GM20431 (cell line): ENCODE data around the gene FAM216B.
"Not testable (repeated sequence)": the region's sequence is repeated elsewhere in the genome, so short reads cannot be mapped to it uniquely, and the experiment has no call there.

Experiments used
- in situ Hi-C: fragments of 300-500 bp; cut with MseI, MboI; formaldehyde crosslinking; loops from one replicate; pipeline ENCODE4 v1.15.0; 2020; ENCODE audit warnings: low sequenced_read_pairs; ENCODE audit not compliant: unreplicated experiment

Gene FAM216B

DNA sequence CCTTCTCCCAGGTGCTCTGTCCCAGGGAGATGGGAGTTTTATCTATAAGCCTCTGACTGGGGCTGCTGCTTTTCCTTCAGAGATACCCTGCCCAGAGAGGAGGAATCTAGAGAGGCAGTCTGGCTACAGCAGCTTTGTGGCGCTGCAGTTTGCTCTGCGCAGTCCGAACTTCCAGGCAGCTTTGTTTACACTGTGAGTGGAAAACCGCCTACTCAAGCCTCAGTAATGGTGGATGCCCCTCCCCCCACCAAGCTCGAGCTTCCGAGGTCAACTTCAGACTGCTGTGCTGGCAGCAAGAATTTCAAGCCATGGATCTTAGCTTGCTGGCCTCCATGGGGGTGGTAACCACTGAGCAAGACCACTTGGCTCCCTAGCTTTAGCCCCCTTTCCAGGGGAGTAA lies 4.8 kb upstream of the FAM216B start:
- in situ Hi-C loops = not testable (repeated sequence)

DNA sequence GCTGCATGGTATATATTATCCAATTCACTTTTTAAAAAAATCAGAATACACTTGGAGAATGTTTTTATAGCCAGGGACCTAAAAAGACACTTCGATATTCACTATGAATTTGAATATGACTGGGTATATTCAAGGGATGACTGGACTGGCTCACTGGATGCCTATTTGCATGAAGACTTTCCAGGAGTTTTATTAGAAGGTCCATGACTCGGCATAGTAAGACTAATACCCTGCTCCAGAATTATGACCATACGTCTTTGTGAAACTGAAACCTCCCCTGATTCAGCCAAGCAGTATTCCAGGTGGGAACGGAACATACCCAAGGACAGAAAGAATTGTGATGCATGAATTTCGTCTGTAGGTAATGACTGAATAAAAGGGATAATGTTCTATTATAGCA lies 3.9 kb upstream of the FAM216B start:
- in situ Hi-C loops = no loop called here

DNA sequence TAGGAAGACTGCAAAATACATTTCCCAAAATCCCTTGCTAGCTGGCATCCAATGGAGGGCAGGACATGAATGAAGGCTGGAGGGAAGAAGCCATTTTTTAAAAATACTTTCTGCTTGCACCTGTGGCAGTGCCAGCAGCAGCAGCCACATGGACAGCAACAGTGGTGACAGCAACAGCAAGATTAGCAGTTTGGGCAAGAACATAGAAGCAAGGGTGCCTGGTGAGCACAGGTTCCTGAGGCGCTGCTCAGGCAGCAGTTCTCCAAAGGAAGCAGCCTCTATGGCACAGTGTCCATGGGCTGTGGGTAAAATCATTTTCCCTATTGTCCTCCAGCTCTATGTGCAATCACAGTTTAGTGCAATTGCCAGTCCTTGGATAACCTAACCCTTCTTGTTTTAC lies 1.3 kb upstream of the FAM216B start:
- in situ Hi-C loops = no loop called here

DNA sequence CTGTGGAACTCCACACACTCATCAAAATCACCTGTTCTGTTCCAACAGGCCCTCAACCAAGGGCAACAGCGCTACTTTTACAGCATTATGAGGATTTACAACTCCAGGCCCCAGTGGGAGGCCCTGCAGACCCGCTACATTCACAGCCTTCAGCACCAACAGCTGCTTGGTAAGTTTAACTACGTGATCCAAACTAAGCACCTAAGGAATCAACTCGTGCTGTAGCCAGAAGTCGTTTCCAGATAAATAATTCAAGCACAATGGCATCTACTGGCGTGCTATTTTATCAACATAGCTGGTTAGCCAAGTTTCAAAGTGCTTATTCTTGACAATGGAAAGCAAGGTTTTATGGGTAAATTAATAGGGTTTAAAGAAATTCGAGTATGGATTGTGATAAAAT lies 5.3 kb downstream of the FAM216B start:
- in situ Hi-C loops = no loop called here

DNA sequence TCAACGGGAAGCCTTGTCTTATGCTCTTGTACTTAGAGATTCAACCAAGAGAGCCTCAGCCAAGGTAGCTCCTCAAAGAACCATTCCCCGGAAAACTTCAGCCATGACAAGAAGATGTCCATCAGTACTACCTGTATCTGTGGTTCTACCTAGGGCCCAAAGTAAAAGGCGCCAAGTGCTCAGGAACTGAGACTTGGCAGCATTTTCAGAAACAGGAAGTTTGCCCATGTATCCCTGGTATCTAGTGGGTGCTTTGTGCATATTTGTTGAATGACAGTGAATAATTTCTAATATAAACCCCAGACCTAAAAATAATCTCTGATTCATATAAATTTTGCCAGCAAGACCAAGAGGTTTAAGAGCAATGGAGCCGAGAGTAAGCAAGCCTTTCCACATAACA lies 7.2 kb downstream of the FAM216B start:
- in situ Hi-C loops = no loop called here

DNA sequence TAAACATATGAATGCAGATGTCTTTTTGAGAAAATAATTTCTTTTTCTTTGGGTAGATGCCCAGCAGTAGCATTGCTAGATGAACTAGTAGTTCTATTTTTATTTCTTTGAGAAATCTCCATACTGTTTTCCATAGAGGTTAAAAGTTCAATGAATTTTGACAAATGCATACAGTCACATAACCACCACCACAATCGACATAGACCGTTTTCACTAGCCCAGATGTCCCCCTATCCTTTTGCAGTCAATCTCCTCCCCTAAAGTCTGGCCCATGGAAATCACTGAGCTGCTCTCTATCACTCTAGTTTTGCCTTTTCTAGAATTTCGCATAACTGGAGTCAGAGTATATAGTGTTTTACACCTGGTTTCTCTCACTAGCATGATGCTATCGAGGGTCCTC lies 10.8 kb downstream of the FAM216B start:
- in situ Hi-C loops = no loop called here

DNA sequence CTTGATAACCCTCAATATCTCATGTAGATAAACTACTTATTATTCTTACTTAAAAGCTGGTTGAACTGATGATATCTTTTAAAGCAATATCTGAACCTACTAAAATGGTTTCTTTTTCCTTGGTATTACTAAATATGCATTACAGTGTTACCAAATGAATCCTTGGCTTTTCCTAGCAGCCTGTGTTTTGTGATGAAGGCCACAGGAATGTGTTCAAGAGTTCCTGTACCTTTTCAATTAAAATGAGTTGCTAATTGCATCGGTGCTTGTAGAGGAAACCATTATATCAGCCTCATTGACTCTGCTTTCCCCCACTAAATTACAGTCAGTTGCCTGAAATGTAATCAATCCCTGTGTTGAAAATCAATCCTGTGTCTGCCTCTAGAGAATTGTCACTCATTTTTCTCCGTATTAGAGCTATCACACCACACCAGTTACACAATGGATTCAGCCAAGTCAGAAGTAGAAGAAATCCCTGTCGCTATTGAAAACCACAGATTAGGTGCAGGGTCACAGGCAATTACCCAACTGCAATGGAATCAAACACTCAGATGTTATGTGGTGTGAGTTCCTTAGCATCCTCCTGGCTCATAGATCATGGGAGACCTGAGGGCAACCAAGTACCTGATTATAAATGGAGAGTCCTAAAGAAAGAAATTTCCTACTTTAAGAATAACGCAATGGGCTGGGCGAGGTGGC lies 13.3 kb downstream of the FAM216B start:
- in situ Hi-C loops = no loop called here

DNA sequence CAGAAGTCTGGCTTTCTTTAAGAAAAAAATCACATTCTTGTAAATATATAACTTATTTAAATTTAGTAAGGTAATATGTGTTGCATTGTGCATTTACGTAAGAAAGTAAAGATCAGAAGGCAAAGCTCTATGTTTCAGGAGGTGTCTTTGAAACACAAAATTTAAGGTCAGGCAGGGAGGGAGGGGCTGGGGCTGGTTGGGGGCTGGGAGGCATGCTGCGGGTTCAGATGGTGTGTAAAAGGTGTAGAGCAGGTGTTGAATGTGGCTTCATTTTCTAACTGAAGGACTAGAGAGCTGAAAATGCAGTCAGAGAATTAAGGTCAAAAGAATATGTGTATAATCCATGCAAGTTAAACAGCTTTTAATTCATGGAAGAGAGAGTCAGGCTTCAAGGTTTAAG lies 14.3 kb downstream of the FAM216B start:
- in situ Hi-C loops = no loop called here

DNA sequence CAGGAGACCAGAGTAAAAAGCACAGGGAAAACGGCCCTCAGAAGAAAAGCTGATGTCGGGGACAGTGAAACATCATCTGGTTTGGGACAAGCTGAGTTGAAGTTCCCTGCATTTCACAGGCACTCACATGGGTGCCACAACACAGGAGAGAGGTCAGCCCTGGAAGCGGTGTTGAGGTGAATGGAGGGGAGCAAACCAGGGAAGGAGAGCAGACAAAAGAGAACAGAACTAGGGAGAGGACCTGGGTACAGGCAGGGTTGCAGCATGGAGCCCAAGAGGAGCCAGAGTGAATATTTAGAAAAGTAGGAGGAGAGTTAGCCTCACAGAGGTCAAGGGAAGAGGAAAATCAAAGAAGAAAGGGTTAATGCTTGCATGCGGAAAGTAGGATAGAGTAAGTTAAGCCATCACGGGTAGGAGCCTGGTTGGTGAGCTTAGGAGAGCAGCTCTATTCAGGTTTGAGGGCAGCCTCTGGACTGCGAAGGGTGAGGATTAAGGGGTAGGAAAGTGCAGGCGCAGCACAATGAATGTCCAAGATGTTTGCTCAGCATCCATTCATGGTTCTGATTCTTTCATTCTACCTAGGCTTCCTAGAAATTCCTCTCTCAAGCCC lies 15.5 kb downstream of the FAM216B start:
- in situ Hi-C loops = no loop called here

DNA sequence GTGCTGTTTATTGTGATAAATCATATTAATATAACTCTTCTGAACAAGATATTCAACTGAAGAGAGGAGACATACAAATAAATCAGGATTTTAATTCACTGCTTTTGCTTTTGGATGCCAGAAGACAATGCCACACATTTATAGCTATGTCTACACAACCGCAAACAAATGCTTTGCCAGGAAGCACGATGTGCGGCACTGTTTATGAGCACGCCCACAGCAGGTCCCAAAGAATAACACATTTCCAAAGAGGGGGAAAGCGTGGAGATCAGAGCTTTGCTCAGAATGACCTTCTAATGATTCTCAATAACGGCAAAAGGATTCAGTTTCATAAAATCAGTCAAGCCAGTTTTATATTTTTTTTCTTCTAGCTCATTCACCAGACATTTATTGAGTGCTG lies 16.7 kb downstream of the FAM216B start:
- in situ Hi-C loops = no loop called here

DNA sequence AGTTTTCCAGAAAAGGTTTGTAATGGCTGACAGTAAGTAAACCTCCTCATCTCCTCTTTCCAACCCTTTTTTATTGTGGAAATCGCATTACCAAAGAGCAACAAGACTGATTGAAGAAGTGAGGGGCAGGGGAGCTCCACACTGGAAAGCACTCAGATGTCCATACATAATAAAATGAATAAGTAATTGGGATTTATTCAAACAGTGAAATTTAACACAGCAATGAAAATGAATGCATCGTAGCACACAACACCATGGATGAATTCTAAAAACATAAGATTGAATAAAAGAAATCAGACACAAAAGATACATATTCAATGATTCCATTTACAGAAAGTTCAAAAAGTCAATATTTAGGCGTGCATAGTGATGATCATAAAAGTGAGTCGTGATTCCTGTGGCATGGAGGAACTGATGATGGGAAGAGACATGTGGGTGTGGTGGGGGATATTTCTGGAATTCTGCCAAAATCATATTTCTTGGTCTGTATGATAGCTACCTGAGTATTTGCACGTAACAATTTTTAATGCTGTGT lies 18.8 kb downstream of the FAM216B start:
- in situ Hi-C loops = no loop called here

DNA sequence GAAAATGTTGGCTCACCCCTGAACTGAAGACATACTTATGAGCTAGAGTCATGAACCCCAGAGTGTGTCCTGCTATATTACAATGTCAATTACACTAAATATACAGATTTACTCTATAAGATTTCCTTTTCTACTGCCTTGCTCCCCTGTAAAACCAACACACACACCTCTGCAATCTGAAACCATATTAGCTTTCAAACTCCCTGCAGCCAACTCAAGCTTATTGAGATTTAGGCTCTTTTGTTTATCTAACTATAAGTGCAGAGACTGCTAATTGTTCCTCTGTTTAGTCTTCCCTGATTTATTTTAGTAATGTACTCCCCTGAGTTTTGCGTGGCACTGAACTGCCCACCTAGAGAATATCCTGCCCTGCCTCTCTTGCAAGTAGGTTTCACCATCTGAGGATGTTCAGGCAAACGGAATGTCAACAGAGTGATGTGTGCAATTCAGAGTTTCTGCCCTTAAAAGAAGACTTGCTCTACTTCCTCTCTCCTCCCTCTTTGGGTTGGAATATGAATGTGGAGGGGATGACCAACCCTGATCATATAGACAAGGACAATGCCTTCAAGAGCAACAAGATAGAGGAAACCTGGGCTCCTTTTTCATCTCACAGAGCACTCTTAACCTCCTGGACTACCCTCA lies 22.3 kb downstream of the FAM216B start:
- in situ Hi-C loops = no loop called here

DNA sequence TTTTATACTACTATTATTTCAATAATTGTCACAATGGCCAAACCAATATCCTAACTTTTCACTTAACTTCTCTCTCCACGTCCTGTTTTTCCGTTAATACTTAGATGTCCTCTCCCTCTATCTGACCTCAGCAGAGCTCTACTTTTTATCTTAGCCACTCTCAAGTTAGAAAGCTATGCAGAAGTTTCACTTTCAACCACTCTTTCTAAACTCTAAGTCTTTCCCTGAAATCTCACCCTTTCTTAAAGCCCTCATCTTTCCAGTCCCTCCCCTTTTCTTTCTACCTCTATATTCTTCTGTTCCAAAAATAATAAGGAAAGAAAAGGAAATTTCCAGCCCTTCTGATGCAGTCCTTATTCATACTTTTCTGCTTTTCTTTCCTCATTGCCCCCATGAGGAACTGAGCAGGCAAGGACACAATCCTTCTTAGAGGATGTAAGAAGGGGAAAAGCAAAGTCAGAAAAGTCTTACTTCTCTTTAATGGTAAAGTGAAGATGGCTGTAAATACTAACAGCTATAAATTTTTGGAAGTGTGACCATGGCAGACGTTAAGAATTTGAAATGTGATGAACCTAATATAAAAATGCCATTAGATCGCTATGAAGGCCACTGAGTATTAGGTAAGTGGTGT lies 23.0 kb downstream of the FAM216B start:
- in situ Hi-C loops = no loop called here

DNA sequence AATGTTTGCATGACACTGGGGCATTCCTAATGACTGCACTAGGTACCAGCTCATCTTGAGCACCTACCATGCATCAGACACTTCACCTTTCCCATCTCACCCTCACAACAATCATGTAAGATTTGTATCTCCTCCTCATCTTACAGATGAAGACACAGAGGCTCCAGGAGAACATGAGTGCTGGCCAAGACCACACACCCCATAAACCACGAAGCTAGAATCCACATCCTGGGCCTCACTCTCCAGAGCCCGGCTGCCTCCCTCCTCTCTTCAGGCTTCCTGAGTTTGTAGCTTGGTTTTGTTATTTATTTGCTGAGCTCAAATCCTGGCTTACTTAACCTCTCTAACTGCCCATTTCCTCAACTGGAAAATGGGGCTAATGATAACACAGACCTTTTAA lies 25.9 kb downstream of the FAM216B start:
- in situ Hi-C loops = no loop called here

DNA sequence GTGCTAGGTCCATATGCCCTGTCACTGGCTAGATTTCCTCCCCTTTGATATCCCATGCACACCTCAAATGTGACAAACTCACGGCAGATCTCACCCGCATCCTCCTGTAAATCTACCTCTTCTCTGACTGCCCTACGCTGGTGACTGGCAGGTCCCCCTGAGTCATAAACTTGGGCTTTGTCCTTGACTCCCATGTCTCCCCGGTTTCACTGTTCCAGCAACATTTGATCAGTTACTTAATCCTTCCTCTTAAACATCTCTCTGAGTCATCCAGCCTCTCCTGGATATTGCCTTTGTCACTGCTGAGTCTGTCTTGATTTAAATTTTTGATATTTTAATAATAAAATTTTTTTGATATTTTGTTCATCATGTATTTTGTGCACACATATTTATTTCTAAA lies 26.5 kb downstream of the FAM216B start:
- in situ Hi-C loops = no loop called here

DNA sequence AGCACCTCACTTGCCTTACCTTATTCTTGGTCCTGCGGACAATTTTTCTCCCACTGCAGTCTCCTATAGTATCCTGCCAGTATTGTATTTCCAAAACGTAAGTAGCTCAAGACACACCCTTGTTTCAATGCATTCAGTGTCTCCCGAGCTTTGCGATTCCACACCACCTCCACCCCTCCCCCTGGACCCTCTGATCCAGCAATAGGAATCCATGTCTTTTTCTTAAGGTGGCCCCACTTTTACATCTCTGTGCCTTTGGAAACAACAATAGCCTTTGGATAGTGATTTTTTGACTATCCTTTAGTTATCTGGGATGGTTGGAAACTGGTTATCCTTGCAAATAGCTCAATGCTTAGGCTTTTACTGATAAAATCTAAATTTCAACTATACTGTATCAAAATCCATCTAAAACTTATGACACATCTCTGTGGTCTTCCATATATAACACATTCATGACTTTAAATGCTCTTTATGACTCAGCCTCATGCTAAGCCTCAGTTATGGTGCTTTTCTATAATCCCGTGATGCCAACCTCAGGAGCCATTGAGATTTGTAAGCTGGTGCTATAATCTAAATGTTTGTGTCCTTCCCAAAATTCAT lies 27.1 kb downstream of the FAM216B start:
- in situ Hi-C loops = no loop called here

DNA sequence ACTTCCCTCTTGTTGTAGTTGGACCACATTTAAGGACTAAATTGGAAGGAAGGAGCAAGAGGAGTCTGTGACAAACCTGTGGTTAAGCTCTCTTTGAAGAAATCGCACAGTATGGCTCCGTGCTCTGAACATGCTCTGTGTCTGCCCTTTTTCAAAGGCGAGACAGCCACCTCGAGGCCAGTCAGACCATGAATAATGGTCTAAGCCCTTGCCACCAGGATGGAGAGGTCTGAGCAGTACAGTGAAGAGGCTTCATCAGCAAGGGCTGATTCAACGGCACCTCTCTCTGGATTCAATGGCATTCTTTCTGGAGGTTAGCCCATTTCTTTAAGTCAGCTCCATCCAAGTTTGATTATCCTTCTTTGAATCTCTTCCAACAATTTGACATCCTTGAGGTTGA lies 30.9 kb downstream of the FAM216B start:
- in situ Hi-C loops = no loop called here

DNA sequence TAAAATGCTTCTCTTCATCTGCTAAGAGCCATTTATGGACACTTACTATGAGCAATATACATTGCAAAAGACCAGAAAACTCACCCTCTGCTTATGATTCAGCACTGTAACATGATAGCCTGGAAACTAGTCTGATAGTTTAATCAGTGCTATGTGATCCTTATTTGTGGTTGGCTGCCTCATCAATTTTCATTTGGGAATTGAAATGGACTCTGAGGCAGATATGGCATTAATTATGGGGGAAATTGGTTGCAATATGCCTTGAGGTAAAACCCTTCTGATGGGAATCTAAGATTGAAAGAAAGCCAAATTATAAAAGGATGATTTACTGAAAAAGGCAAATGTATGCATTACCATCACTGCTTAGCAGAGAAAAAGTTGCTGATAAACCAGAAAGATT lies 33.5 kb downstream of the FAM216B start:
- in situ Hi-C loops = no loop called here

DNA sequence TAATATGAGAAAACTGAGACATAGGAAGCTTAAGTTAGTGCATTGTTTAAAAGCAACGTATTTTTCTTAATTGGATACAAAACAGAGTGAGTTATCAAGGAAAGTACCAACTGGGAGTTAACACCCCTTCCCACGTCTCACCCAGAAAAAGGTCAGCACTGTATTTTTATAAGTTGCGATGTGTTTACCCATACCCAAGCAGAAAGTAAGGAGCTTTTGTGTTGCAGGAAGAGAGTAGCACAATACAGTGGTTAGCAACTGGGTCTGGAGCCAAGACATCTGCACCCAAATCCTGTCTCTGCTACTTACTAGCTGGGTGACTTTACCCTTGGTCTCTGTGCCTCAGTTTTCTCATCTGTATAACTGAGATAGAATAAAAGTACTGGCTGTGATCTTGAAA lies 34.3 kb downstream of the FAM216B start:
- in situ Hi-C loops = no loop called here

DNA sequence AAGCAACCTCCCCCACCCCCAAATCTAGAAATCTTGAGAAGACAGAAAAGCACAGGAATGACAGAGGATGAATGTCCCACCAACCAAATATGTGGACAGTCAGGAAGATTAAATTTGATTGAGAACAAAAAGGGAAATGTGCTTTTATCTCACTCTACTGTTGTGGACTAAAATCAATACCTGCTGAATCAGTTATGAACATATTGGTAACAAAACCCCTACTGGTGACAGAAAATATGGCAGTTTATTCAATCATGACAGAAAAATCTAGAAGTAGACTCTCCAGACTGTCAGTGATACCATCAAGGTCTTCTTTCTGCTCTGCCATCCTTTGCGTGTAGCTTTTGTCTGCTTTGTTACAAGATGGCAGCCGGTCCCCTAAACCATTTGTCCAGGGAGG lies 35.2 kb downstream of the FAM216B start:
- in situ Hi-C loops = no loop called here

DNA sequence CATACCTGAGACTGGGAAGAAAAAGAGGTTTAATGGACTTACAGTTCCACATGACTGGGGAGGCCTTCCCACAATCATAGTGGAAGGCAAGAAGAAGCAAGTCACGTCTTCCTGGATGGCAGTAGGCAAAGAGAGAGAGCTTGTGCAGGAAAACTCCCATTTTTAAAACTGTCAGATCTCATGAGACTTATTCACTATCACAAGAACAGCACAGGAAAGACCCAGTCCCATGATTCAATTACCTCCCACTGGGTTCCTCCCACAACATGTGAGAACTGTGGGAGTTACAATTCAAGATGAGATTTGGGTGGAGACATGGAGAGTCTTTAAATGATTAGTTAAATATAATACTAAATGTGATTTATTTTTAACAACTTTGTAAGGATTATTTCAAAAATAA lies 38.3 kb downstream of the FAM216B start:
- in situ Hi-C loops = not testable (repeated sequence)
